Middle frontal gyrus (tissue), 1 donor: ENCODE results near the gene SMIM9.
"Not testable (repeated sequence)": the region's sequence is repeated elsewhere in the genome, so short reads cannot be mapped to it uniquely, and the experiment has no call there.

Source experiments
- DNase-seq: peaks from one replicate; pipeline ENCODE4 v3.0.0-alpha.2; 2015; ENCODE audit warnings: low spot score; ENCODE audit errors: extremely low spot score

Gene SMIM9

GRCh38 chrX:154816326-154816898, 18.1 kb downstream of the SMIM9 start:
- DNase-seq, result not testable (repeated sequence)

GRCh38 chrX:154815274-154815818, 19.1 kb downstream of the SMIM9 start:
- DNase-seq, result no peak

DNA sequence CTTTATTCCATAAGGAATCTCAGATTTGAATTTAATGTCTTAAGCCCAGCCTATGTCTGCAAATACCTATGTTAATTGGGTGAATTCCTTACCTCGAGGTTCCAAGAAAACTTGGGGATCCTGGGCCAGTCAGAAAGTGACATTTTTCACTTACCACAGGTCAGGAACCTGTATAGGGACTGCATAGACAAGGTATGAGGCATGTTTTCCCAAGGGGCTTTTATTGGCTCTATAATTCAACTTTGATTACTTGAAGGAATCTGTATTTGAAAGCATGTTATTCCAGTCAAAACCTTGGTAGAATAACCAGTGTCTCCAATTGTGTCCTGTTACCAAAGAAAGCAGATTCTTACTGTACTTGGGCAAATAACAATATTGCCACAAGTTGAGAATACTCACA, 20.7 kb downstream of the SMIM9 start:
- no peak for DNase-seq

DNA sequence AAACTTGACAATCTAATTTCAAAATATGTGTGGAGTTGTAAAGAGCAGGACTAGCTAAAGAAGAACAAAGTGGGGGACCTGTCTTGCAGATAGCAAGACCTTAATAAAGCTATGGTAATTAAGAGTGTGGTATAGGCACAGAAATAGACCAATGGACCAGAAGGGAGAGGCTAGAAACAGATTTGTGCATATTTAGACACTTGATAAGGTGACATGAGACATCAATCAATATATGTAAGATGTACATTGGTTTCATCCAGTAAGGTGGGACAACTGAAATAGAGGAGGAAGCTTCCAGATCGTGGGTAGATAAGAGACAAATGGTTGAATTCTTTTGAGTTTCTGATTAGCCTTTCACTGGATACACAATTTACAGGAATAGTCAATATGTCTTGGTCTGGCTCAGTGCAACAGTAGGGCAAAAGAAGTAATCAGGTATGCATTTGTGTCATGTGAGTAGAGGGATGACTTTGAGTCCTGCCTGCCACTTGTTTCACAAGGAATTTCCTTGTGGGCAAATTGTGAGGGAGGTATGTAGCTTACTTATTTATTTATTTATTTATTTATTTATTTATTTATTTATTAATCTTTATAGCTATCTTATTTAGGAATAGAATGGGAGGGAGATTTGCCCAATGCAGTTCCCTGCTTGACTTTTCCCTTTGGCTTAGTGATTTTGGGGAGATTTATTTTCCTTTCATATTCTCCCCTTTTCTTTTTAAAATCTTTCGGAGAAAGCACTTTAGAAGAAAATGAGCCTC, 21.9 kb downstream of the SMIM9 start:
- no peak for DNase-seq

DNA sequence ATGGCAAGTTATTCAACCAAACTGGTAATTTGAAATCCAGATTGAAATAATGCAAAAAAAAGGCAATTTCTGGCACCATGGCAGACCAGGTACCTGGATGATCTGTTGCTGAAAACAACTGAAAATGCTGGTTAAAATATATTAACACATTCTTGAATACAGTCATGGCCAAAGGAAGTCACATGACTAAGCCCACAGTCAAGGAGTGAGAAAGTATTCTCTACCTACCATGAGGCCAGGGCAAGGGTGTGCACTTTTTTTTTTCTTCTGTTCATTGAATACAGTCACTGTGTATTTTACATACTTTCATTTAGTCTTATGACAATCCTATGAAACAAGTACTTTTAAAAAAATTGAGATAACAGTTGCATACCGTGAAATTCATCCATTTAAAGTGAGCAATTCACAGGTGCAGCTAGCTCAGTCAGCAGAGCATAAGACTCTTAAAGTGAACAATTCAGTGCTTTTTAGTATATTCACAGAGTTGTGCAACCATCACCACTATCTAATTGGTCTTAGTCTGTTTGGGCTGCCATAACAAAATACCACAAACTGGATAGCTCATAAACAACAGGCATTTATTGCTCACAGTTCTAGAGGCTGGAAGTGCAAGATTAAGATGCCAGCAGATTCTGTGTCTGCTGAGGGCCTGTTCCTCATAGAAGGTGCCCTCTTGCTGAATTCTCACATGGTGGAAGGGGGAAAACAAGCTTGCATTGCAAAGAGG, 24.4 kb downstream of the SMIM9 start:
- no peak for DNase-seq

DNA sequence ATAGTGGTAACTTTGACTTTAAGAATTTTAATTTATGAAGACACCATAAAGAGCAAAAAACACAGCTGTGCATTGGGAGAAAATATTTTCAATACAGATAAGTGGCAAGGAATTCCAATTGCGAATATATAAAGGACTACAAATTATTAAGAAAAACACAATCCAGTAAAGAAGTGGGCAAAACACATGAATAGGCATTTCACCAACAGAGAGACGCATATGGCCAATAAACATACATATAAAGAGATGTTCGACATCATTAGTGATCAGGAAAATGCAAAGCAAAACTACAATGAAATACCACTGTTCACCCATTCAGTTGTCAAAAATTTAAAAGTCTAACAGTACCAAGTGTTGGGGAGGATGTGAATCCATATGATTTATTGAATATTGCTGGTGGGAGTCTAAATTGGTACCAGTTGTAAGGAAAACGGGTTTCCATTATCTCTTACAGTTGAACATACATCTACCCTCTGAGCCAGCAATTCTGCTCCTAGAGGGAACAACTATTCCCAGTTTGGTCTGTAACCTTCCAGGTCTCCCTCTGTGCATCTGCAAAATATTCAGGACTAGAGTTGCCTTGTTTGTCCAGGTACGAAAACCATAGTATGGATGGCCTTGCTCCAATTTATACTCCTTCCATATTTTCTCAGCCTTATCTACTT, 27.5 kb downstream of the SMIM9 start:
- DNase-seq, result no peak

- no peak for DNase-seq
Measured at GRCh38 chrX:154805696-154806091, 28.8 kb downstream of the SMIM9 start.

DNA sequence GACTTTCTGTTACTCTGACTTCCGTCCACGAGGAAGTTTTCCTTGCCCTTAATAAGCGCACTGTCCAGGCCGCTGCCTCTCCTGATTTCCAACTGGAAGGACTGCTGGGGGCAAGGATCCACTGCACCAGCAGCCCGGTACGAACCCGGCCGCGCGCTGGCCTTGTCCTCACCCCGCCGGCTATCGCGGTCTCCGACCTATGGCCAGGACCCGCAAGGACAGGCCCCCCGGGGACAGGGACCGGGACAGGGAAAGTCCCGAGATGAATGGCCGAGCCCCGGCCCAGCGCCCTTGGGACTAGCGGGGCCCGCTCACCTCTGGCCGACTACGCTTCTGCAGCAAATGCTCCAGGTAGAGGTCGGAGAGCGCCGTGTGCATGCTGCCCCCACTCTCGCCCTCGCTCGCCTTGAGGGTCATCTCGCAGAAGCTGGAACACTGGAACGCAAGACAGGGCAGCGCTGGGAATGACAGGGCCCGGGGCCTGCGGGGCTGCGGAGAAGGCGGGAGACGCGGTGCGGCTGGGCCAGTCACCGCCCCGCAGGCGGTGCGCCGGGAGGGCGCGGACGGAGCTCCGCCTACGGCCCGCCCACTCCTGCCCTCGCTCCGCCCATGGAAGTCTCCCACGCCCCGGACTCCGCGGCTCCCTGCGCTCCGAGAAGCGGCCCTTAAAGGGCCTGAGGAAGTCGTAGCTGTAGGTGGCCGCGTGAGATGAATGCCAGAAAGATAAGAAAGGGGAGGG, 29.3 kb downstream of the SMIM9 start, which contains the start of gene MPP1:
Gene MPP1, minus strand, starts transcription at position 529 of the 739 bp plus-strand sequence. Its CDS starts 112 bp downstream, at position 417.
- peak; percentile 61 for DNase-seq

- no peak for DNase-seq
Measured at GRCh38 chrX:154804261-154804956, 30.1 kb downstream of the SMIM9 start.

GRCh38 chrX:154802947-154803346, 31.5 kb downstream of the SMIM9 start:
- no peak for DNase-seq

DNA sequence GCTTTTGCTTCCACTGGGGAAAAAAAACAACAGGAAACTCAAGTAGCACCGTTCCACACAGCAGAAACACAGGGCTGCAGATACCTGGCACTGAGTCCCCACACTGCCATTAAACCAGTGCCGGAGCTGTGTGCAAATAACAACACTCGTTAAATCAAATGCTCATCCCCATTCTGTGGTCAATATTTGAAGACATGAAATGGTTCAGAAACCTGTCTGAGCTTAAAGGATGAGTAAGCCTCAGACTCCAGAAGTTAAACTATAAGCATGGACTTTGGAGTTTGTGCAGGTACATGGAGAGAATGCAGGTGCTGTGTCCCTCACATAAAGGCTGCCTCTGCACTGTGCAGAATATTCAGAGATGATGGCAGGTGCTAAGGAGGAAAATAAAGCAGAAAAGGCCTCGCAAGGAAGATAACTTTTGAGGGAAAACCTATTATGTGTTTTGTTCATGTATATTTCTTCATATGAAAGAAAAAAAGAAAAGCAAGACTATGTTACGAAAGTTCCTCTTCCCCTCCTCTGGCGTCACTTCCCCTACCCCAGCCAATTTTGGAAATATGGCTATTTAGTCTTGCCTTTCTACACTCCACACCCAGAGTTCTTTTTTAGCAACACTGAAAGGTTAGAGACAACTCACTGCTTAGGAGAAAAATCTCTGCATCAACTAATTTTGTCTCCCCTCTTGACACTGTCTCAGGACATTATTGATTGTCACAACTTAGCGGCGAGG, 33.8 kb downstream of the SMIM9 start:
- no peak for DNase-seq

DNA sequence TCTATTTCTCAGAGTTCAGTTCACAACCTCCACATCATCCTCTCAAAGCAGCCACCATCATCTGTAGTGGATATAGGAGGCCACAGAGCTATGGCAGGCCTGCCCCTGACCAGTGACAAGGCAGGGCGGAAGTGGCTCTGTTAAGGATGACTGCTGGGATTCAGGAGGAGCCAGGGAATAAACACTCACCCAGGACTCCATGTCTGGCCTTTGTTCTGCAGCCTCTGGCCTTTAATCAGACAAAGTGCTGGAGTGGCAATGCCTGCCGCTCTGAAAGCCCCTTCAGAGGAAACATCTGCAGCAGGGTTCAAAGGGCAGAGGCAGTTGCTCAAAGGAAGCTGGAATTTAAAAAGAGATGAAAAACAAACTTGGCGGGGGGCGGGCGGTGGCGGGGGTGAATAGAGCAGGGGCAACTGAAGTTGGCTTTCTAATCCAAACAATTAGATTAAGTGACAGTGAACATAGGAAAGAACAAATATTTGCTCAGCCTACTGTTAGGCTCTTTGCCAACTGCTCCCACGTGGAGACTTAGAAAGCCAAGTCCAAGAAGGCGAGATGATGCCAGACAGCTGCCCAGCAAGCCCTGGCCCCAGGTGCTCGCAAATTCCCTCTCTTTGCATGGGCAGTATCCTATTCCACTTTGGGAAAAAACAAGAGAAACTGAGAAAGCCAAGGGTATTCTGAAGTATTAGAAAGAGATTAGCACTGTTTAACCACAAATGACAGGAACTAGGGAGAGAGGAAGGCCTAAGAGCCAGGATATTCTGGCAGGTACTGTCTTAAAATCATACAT, 34.7 kb downstream of the SMIM9 start:
- no peak for DNase-seq

GRCh38 chrX:154797006-154797405, 37.5 kb downstream of the SMIM9 start:
- DNase-seq, result no peak

DNA sequence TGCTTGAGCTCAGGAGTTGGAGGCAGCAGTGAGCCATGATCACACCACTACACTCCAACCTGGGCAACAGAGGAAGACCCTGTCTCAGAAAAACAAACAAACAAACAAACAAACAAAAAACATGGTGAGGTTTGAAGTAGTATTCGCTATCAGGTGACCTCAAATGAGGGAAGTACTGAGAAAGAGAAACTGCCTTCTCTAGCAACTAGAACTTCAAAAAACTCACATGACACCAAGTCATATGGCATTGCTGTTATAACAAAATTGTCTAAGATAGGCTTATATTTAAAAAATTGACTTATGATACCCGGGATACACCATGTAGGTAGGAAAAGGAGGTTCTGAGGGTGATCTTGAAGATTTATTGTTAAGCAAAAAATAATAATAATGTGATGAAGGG, 39.4 kb downstream of the SMIM9 start:
- no peak for DNase-seq

GRCh38 chrX:154793084-154793795, 41.2 kb downstream of the SMIM9 start:
- DNase-seq, result no peak

GRCh38 chrX:154791939-154792338, 42.5 kb downstream of the SMIM9 start:
- no peak for DNase-seq

DNA sequence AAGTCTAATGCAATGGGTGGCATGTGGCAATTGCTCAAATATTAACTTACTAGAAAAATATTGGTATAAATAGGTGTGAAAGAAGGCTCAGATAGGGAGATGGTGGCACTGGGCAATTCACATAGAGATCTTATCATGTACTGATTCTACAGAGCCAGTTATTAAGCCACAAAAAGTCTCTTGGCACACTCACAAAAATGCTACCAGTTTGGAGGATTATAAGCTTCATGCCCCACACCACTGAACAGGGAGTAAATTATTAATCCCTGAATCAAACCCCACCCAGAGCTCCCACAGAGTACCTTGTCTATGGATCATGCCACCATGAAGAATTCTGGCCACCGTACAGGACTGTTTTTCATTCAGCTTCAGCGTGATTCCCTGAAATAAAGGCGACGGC, 43.0 kb downstream of the SMIM9 start:
- DNase-seq, result no peak

- no peak for DNase-seq
Measured at GRCh38 chrX:154785716-154786115, 48.7 kb downstream of the SMIM9 start.
